Activated CD4-positive, alpha-beta T cell treated with anti-CD3 and anti-CD28 coated beads, Interleukin-2, amount 50 U/mL, for 16 hours (primary cell): ENCODE measurements around the gene BBS9.
A peak's percentile ranks its signal among the peaks of the same experiment; 100 is the strongest.

Experiments used
- DNase-seq: peaks from one replicate; pipeline ENCODE4 v3.0.0-alpha.2; 2020

BBS9 gene

GRCh38 chr7:33392148-33392547 is 262.8 kb downstream of the BBS9 start:
- no peak for DNase-seq

DNA sequence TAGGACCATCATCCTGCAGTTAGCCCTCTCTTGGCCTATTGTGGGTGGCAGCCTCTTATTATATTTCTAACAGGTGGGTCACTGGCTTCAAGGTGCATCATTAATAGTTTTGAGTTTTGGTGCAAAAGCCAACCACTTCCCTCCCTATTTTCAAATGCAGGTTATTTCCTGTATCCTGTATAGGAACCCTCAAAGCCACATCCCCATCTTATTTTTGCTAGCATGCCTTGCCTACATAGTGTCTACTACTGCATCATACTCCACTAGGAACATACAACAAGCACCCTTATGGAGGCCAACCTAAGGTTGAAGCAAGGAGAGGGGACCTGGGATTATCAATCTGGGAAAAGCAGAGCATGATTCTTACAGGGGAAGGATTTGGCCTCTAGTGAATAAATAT is 264.4 kb downstream of the BBS9 start:
- DNase-seq, result no peak

DNA sequence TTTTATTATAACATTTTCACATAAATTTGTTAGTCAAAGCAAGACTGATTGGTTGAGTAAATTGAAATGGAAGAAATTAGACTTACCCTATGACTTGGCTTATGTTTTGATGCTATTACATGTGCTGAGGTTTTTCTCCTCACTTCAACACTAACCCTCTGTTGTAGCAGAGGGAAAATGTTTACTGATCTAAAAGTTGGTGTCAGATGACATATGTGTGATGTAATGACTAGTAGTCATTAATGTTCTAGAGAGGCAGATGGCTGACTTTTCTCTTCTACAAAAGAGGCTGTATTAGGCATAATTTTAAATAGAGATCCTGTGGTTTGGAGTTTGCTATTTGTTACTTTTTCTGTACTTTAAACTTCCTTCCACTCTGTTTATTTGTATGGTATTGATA is 266.0 kb downstream of the BBS9 start:
- no peak for DNase-seq

- DNase-seq, result no peak
These were observed 270.3 kb downstream of the BBS9 start for GRCh38 chr7:33399528-33400213.

- no peak for DNase-seq
These were observed 270.8 kb downstream of the BBS9 start for GRCh38 chr7:33400214-33400538.

- DNase-seq, result no peak
These were observed 280.9 kb downstream of the BBS9 start for GRCh38 chr7:33410266-33410665.

GRCh38 chr7:33411020-33411419 is 281.7 kb downstream of the BBS9 start:
- no peak for DNase-seq

GRCh38 chr7:33412331-33412730 is 283.0 kb downstream of the BBS9 start:
- no peak for DNase-seq

- no peak for DNase-seq
These were observed 288.9 kb downstream of the BBS9 start for GRCh38 chr7:33418251-33418701.

DNA sequence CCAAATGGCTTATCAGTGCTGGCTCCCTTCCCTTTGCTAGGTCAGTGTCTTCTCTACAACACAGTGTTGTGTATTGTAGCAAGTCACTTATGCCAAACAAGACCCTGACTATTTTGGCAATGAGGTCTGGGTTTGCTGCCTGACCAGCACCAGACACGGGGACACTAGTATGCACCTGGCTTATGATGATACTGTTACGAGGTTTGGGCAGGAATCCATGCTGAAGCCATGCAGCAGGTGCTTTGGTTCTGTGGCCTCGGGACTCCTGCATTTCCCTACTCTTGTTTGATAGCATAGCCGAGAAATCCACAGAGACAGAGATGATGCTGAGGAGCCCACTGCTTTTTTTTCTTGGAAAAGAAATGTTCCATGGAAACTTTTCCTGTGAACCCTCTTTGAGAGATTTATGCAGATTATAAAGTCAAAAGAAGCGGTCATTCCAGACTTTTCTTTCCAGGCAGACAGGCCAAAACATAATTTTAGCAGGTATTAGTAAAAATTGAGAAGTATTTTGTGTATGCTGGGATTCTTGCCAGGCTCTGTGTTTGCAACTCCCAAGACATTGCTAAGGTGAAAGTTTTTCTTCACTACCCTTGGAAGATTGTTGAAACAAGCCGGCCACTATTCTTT is 291.1 kb downstream of the BBS9 start:
- DNase-seq, result no peak

GRCh38 chr7:33421429-33421828 is 292.1 kb downstream of the BBS9 start:
- DNase-seq, result no peak

DNA sequence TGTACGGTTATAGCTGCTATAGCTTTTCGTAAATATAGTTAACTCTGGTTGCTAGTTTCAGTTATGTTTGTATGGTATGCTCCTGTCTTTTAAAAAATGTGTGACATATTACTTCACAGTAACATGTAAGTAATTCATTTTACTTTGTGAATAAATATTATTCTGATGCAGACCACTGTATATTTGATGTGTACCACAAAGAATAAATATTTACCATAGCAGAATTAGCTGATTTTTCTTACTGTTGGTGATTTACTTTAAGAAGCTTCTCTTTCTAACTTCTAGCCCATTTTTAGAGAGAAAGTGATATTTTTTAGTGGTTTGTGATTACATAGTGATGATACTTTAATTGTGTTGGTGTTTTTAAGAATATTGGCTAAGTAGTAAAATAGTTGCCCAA is 292.8 kb downstream of the BBS9 start:
- DNase-seq, result no peak

DNA sequence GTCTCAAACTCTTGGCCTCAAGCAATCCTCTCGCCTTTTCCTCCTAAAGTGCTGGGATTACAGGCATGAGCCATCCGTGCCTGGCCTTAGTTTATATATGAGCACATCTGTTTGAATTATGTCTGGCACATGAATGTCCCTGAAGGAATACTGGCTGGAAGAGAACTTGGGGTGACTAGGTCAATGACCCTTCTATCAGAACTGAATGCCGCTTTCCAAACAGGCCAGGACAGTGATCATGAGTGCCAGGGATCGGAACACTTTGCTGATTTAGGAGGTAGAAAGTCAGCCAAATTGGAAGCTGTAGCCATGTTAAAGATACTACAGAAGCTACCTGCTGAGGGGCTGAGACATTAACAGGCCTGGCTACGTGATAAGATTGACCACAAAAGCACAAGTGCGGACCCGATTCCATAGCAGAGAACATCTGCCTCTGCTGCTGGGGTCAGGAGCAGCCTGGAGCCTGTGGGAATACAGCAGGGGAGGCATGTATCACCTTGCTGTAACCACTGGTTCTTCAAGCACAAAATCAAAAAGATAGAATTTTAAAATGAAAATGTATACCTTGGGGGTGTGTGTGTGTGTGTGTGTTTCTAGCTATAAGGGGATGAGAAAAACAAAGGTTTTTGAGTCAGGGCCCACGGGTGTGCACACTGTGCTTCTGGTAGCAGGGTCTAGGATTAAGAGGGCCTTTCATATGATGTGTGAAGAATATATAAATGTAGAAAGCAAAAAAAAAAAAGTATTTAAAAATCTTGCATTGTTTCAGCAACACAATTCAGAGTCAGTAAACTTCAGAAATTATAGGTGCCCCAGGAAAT is 293.7 kb downstream of the BBS9 start:
- DNase-seq, result no peak

DNA sequence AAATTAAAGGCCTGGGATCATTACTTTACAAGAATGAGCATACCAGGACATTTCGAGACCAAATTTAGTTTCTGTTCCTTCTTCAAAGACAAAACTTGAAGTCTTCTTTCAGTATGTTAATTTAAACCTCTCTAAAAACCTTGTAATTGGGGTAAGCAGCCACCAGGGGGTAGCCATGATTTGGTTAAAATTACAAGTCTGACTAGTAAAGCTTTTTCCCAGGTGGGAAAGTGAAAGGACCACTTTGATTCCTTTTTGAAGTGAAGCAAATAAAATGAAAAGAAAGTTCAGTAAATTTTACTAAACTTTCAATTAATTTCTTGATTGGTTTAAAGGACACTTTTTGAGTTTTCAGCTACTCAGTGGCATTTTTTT is 294.3 kb downstream of the BBS9 start:
- DNase-seq, result peak; percentile 25

- no peak for DNase-seq
These were observed 296.0 kb downstream of the BBS9 start for GRCh38 chr7:33425395-33425794.

DNA sequence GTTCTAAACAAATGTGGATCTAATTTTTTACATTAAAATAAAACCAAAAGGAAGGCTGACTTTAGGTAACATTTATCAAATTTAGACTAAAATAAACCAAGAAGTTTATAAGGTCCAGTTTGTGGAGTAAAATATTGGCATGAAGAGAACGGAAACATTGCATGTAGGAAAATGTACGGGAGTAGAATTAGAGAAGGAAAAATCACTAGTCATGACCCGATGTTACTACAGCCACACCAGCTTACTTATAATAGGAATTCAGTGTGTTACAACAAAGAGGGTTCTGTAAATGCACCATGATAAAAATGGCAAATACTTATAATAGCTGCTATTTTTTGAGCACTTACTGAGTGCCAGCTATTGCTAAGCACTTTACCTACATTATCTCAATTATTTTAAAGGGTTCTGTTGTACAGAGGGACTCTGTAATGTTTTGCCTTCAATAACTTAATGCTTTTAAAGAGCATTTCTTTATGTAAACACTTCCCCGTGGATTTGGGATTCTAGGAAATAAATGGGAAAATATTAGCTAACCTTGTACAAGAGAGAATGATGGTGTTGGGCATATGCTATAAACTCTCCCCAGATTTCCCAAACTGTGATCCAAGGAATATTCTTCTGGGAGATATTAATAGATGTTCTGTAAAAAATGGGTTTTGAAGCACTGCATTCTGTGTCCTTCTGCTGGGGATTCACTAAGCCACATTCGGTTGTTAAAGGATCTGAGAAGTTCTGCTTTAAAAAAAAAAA is 296.7 kb downstream of the BBS9 start:
- no peak for DNase-seq

DNA sequence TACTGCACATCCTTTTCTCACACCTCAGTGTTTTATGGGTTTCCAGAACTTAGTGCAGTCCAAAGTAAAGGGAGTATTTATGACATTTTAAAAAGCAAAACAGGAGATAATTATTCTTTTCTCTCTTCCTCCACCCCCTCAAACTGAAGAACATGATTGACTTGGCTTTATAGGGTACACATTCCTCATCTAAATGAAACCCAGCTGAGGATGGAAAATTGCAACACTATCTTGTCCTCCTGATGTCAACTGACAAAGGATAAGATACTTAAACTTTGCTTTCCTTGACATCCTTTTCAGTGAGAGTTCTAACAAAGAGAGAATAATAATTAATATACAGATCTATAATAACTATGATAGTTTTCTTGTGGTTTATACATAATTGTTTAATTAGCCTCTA is 299.1 kb downstream of the BBS9 start:
- no peak for DNase-seq

DNA sequence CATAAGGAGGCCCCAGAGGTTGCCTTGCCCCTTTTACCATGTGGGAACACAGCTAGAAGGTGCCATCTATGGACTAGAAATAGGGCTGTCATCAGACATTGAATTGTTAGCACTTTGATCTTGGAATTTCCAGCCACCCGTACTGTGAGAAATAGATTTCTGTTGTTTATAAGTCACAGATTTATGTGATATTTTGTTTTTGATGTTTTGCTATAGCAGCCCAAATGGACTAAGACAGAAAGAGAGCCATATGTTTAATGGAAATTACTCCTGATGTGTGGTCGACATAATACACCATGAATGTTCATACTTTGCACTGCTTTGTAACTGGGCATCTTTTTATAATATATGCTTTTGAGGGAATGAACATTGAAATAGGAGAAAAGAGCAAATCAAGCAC is 302.2 kb downstream of the BBS9 start:
- DNase-seq, result no peak

GRCh38 chr7:33432821-33433220 is 303.5 kb downstream of the BBS9 start:
- no peak for DNase-seq

DNA sequence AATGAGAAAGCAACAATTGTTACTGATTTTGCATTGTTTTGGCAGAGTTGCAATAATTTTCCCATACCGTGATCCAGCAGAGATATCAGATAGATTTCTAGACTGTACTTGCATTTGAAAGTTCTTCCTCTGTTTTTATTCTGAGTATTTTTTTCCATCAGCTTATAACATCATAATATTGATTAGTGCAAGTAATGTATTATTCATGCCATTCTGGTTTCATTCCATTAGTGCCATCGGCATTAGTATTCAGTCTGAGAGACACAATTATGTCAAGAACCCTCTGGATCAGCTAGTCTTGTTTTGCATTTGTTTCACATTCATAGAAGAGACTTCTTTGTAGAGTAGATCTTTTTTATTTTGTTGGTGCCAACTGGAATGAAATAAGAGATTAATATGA is 304.0 kb downstream of the BBS9 start:
- no peak for DNase-seq

DNA sequence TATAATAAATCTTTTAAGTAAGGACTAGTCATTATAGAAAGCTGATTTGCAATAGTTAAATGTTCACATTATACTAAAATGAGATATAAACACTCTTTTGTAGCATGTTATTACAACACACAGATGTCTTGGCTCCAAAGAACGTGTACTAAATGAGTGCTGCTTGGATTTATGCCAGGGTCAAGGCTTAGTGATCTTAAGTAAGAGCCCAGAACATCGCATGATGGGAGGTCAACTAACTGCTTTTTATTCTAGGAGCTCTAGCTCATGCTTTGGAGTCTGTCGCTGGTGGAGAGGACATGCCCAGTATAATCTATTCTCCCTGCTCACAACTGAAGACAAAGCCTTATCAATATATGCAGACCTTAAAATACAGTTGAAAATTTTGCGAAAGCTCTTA is 315.1 kb downstream of the BBS9 start:
- DNase-seq, result no peak

GRCh38 chr7:33446551-33446950 is 317.2 kb downstream of the BBS9 start:
- no peak for DNase-seq

DNA sequence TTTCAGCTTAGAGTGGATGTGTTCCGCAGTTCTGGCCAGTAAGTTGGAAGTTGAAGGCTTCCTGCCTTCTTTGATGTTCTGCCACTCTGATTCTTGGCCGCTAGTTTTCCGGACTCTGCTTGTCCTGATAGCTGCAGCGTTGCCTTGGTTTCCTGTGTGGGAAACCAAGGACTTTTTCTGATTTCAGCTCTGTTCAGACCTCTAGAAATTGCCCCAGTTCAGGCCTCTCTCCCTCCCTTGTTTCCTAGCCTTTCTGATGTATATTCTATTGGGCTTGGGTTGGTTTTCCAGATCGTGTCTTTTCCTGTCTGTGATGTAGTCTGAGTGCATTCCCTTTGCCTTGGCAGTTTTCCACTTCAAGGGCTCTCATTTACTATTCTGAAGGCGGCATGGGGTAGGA is 318.7 kb downstream of the BBS9 start:
- DNase-seq, result no peak

- DNase-seq, result no peak
These were observed 320.5 kb downstream of the BBS9 start for GRCh38 chr7:33449847-33450246.
